GM21723 (cell line): ENCODE measurements around the gene FAM151B.

Source experiments
- ATAC-seq: cut with Tn5 transposase; IDR thresholded peaks from one replicate; pipeline ENCODE4 v1.9.1; 2021; ENCODE audit warnings: mild to moderate bottlenecking, moderate library complexity; ENCODE audit not compliant: unreplicated experiment

FAM151B gene

GRCh38 chr5:80584770-80585169 is 96.9 kb downstream of the FAM151B start:
- no peak for ATAC-seq

GRCh38 chr5:80588858-80589540 is 101.1 kb downstream of the FAM151B start:
- no peak for ATAC-seq

- no peak for ATAC-seq
Measured at GRCh38 chr5:80590766-80591165, 102.9 kb downstream of the FAM151B start.

GRCh38 chr5:80591352-80591751 is 103.5 kb downstream of the FAM151B start:
- no peak for ATAC-seq

GRCh38 chr5:80592105-80592504 is 104.2 kb downstream of the FAM151B start:
- ATAC-seq = no peak
